ENCODE measurements around the gene AGBL4.

AGBL4 gene

DNA sequence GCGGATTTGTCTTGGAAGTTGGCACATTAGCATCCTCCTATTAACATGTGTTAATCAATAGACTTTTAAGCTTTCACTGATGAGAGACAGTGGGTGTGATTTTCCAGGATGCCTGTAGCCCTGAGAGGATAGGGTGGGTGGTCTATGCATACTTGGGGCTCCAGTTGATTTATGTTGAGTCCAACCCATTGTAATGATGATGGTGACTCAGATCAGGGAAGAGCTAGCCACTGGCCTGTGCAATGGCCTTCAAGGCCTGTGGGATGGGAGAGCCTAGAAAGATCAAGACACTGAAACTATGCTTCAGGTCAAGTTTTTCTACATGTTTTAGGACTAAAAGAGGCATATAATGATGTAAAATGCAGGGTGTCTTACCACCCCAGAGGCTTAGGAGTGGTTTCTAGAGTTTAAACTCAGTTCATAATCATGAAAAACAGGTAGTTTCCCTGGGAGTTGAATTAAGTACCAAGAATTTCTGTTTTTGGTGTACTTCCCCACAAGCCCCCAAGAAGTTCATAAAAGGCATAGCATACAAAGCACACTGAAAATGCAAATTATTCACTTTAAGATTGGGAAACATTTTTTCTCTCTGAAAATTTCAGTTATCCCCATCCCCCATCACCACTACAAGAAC is 1267.0 kb downstream of the AGBL4 start:
- no peak for DNase-seq

DNA sequence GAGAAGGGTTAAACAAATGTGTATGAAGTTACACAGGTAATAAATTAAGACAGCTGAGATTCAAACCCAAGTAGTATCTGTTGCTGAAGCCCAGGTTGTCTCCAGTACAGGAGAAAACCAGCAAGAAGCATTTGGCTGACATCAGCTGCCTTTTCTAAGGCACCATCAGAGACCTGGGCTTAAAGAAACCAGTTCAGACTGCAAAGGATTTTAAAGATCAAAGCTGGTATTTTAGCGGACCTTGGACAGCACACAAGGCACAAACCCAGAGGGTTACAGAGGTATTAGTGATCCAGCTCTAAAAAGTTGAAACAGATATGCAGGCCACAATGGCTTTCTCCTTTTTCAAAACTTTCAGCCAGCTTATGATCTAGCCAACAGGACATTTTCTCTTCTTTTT is 1270.5 kb downstream of the AGBL4 start:
- DNase-seq: no peak

GRCh38 chr1:48750109-48750508 is 1273.6 kb downstream of the AGBL4 start:
- no peak for DNase-seq

DNA sequence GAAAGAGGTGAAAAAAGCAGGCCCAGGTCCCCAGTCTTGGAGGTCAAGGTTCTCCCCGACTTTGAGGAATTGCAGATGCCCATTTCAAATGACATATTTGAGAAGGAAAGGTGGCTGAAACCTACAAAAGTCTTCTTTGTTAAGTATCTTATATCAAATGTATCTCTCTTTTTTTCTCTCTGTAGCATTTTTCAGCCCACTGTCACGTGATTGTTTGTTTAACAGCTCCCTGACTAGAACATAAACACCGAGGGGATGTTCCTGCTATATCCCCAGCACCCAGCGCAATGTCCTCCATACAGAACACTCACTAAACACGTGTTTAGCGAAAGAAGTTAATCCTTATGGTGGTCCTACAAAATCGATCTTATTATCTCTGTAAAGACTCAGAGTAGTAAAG is 1274.7 kb downstream of the AGBL4 start:
- DNase-seq: no peak

DNA sequence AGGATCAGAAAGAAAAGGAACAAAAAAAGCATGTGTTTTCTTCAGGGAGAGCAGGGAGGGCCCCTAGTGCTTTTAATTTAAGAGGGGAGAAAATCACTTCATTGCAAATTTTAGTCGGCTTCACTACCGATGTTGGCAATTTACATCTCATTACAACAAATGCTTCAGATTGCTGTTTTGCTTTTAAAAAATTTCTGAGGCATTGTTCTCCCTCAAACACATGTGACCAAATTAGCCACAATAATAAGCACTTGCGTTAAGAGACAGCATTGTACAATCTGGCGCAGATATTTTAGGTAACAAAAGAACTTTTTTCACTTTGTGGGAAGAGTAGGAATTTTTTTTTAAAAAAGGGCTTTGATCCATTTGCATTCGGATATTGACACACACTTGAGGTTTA is 1276.8 kb downstream of the AGBL4 start:
- DNase-seq: no peak

- no peak for DNase-seq
These were observed 1279.7 kb downstream of the AGBL4 start for GRCh38 chr1:48744032-48744431.

DNA sequence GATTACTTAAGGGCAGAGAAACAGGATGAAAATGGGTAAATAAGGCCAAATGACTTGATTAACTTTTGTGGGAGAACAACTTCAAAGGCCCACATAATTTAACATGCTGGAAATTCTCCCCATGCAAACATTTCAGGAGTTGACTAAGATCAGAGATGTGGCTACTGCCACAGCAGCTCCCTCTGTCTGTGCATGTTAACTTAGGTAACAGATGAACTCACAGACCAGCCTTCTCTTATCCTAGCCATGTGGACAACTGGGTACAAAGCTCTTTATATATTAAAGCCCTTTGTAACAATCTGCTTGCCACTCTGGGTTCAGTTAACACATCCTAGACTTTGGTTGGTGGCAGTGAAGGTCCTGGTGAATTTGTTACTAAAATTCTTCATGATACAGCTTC is 1280.3 kb downstream of the AGBL4 start:
- no peak for DNase-seq

- no peak for DNase-seq
These were observed 1282.4 kb downstream of the AGBL4 start for GRCh38 chr1:48741380-48741779.

DNA sequence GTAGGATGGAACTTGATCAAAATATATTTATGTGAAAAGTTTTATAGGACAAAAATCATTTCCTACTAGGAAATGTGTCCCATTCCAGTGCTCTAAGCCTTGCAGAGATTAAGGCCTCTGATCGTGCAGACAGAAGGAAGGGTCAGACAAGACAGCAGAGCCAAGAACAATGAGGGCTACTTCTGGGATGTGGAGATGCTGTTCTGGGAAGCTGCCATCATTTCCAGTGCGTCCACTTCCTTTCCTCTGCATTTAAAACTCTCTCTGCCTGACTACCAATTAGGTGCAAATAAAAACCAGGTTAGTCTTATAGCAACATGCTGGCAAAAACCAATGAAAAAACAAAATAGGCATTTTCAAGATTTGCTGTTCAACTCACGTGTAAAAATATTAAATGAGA is 1283.1 kb downstream of the AGBL4 start:
- no peak for DNase-seq

DNA sequence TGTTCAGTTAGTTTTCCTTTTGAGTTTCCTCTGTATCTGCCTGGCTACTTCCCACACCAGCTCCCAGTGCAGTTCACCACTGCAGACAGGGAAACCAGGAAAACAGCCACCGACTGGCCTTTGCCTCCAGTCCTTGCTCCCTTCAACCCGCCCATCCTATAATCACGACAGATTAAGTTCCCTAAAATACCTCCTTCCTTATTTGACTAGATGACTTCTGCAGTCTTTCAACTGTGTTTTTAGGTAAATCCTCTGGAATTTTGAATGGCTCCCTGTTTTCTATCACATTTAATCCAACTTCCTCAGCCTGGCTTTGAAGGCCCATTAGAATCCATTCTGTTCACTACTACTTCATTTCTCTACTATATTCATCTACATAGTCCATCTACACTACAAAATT is 1284.7 kb downstream of the AGBL4 start:
- DNase-seq: no peak

DNA sequence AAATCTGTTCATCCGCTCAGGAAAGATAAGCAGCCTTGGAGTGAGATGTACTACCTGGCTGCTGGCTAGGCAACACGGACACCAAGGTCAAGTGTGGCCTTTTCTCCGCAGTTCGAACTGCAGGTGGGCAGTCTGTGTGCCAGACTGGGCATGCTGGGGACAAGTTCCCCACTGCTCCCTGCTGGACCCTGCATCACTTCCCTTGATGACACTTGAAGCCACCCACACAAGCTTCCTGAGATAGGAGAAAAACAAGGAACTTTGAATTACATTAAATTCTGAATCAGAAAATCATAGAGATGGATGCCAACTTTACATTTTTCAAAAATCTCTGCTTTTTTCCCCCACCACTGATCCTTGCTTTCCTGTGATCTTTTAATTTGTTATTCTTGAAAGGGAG is 1285.4 kb downstream of the AGBL4 start:
- DNase-seq: no peak

DNA sequence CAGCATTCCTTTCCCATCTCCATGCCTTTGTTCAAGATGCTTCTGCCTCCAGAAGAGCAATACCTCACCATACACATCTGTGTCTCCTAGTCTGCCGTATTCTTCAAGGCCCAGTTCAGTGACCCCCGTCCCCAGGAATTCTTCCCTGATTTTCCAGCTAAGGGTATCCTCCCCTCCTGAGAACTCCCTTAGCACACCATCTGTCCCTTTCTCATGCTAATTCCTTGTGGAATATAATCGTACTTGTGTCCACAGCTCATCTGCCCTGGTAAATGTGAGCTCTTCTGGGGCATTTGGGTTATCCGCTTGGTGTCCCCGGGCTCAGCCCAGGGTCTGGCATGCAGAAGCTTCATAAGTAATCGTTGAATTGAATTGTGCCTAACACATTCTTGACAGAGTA is 1288.0 kb downstream of the AGBL4 start:
- no peak for DNase-seq

DNA sequence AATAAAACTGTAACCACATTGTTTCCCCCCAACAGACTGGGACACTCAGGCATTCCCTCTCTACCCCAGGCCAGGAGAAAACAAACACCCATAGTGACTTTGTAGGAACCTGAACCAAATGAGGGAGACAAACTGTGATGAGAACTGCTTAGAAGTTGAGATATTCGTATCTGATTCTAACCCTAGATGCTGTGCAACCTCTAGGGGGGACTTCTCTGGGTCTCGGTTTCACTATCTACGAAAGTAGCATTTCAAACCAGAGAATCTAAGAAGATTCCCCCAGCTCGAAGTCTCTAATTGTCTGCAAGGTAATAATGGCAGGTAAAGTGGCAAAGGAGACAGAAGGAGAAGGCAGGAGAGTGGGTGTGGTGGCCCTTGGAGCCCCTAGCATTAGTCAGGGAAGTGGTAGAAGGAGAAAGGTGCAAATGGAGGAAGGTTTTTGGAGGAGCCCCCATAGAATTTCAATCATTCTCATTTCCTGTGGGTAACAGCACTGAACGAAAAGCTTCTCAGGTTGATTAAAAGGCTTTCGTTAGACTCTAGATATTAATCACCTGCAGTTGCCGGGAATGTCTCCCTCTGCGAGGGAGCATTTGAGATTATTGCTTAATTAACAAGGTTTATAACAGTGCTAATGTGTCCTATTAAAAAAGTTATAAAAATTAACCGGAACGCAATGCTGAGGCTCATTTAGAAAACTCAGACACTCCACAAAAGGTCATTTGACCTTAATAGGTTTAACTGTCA is 1293.4 kb downstream of the AGBL4 start:
- no peak for DNase-seq

DNA sequence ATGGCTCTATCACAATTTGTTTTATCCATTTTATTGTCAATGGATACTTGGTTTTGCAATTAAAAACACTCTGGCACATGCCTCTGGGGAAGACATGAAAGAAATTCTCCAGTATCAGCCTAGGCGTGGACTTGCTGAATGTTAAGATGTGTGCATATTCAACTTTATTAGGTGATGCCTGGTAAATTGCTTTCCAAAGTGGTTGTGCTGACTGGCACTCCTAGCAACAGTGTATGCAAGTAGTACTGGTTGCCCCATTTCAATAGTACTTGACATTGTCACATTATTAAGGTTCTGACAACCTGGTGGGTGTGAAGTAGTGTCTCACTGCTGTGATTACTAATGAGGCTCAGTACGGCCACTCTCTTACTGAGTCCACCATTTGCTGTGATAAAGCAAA is 1295.2 kb downstream of the AGBL4 start:
- DNase-seq: no peak

- DNase-seq: no peak
These were observed 1297.1 kb downstream of the AGBL4 start for GRCh38 chr1:48726557-48727215.

- no peak for DNase-seq
These were observed 1297.6 kb downstream of the AGBL4 start for GRCh38 chr1:48726139-48726538.

DNA sequence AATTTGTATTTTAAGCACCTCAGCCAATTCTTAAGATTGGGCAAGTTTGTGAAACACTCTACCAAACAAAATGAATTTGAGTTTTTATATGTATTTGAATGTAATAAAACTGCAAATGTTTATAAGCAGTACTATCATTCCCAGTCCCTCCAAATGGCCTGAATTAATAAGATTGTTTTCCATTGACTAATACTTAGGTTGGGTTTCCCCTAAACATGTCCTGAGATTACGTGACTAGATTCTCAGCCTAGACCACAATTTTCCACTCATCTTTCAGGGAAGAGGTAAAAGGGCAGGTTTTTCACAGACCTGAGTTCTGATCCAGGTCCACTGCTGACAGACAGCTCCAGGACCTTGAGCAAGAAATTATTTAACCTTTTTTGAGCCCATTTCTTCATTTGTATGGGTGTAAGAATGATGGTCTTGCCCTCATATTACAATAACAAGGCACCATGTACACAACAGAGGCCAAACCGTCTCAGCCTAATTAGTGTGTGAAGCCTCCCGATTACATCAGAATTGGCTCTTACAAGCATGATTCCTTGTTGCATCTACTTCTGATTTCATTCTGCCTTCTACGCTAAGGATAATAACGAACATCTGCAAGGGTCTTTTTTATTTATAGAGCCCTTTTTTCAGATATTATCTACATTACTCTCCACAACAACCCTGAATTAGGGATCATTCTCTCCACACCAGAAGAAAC is 1298.3 kb downstream of the AGBL4 start:
- no peak for DNase-seq

- DNase-seq: no peak
These were observed 1302.8 kb downstream of the AGBL4 start for GRCh38 chr1:48720929-48721328.

DNA sequence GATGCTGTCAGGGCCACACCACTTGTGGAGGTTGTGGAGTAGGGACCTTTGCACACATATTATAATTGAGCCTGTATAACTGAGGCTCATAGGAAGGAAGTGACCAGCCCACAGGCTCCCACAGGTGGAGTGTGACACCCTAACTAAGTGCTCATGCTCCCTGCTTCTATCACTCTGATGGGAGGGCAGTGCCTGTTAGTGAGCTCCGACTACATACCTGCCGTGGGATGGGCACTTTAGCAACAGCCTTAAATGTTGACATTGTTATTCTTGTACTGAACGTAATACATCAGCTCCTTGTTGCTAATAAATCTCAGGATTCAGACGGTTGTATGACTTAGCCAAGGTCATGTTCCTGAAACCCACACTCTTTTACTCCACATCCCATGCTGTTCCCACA is 1305.0 kb downstream of the AGBL4 start:
- DNase-seq: no peak

- no peak for DNase-seq
These were observed 1305.6 kb downstream of the AGBL4 start for GRCh38 chr1:48718116-48718630.

GRCh38 chr1:48717082-48717481 is 1306.7 kb downstream of the AGBL4 start:
- DNase-seq: no peak

DNA sequence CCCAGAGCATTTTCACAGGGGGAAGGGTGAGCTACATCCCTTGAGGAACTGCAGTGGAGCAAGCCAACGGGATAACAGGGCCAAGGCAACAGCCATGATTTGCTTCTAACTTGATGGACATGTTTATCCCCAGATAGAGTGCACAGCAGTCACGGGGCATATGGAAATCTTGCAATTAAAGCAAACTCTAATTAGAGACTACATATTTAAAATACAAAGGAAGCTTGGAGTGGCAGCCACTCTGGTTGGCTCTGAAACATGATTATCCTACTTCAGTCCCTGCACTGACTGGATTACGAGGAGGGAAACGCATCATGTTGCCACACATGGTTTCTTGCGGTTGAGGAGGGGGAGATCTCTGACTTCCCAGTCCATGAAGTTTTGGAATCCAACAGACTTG is 1307.8 kb downstream of the AGBL4 start:
- DNase-seq: no peak

GRCh38 chr1:48710915-48711314 is 1312.8 kb downstream of the AGBL4 start:
- no peak for DNase-seq

DNA sequence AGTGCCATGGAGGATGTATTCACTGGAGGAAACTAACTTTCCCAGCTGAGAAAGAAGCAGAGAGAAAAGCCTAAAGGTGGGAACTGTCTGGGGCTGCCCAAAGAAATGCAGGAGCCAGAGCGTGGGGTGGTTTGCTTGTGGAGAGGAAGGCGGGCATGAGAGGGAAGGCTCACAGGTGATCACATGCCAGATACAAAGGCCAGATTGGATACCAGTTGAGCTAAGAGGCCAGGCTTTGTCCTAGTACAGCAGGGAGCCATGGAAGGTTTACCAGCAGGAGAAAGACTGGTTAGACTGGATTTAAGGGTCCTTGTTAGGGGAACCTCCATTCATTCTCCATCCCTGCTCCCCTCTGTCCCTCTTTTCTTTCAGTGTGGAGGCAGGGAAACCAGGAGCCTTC is 1313.4 kb downstream of the AGBL4 start:
- no peak for DNase-seq

Measured in NCI-H1048 (cell line).